Testis (tissue), 3 donors: ENCODE data around the gene MAN2B1. TPM values are rescaled to one million over a fixed set of nuclear protein-coding genes. Genes with fewer than 3 reads are reported as not detected.

ENCODE experiments used
- DNase-seq: peaks from one replicate; pipeline ENCODE4 v3.0.0-alpha.2; 2019
- H3K27ac ChIP-seq, 2 donors: fragments of 200-600 bp; sonication (generic); one replicate each; pipeline ENCODE4 v1.5.1; 2019
- H3K27me3 ChIP-seq: fragments of 200-600 bp; sonication (generic); one replicate; pipeline ENCODE4 v1.5.1; 2019
- H3K36me3 ChIP-seq: fragments of 200-600 bp; sonication (generic); one replicate; pipeline ENCODE4 v1.5.1; 2017; ENCODE audit warnings: low read depth; ENCODE audit errors: missing control alignments
- H3K4me1 ChIP-seq: fragments of 200-600 bp; sonication (generic); one replicate; pipeline ENCODE4 v1.5.1; 2019
- H3K4me3 ChIP-seq, 2 donors: fragments of 200-600 bp; sonication (generic); one replicate each; pipeline ENCODE4 v1.5.1; 2017 to 2019
- H3K9me3 ChIP-seq: fragments of 200-600 bp; sonication (generic); one replicate; pipeline ENCODE4 v1.5.1; 2017
- POLR2A ChIP-seq: fragments of 450-650 bp; IDR thresholded peaks from one replicate; pipeline ENCODE4 v1.6.1; 2017; ENCODE audit warnings: antibody characterized with exemption, mild to moderate bottlenecking, moderate library complexity
- WGBS, 2 donors: methylation state at CpG; one replicate each; pipeline ENCODE4 v1.1.5; 2018; 5-methylcytosine and 5-hydroxymethylcytosine counted together
- intact Hi-C: fragments of 100-400 bp; cut with DNase I; formaldehyde crosslinking; loops from one replicate; pipeline ENCODE4 v1.15.1; 2023; ENCODE audit warnings: low total_unique reads
- polyA plus RNA-seq: library from polyadenylated mRNA; stranded (reverse); fragments of 350-450 nt; fragmentation: Illumina TruSeq; extraction: RNeasy Lipid Tissue Mini Kit (QIAGEN cat#74804); gene quantifications from one replicate; pipeline ENCODE4 v1.2.3, GENCODE V29; 2014; ENCODE audit warnings: low read depth, low replicate concordance; ENCODE audit not compliant: insufficient read depth
- total RNA-seq, 2 donors: library from RNA; depleted of rRNA; stranded (reverse); fragments of >200 nt; gene quantifications; one replicate each; pipeline ENCODE4 v1.2.3, GENCODE V29; 2016
- TF ChIP-seq, protein P1 (sequence below), 3 experiments: fragments of 450-650 bp in 2 of 3; fragments of 200-600 bp in 1 of 3; sonication (generic) in 1 of 3; IDR thresholded peaks; one replicate each; pipeline ENCODE4 v1.5.1; 2016 to 2019; ENCODE audit warnings: antibody characterized with exemption in 3 of 3, mild to moderate bottlenecking in 2 of 3, moderate library complexity in 1 of 3

Gene MAN2B1
- total and polyA plus RNA-seq, 3 donors from 2014 or later, result 29.7 to 45.7 (median 30.6) TPM

DNA sequence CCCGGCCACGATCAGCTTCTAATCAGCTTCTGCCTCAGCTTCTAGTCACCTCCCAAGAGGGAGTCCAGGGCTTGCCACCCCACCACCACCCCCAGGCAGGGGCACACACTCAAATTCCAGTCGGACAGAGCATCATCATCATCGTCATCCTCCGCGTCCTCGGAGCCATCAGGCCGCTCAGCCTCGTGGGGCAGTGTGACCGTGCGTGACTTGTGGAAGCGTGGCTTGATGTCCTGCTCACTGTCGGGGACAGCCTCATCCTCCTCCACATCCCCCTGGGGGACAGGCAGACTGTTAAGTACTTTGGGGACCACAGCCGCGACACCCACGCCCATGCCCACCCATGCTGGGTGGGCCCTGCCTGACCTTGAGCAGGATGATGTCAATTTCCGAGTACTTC is 44.6 kb upstream of the MAN2B1 start:
- Histone ChIP-seq H3K4me3 (no peak overlapping the region), H3K9me3 (no peaks in the 10 kb centered on the region), H3K4me1 (no peaks in the 10 kb centered on the region), H3K27ac (no peak overlapping the region), H3K36me3 (peaks cover 3% of the 10 kb centered on the region), H3K27me3 (no peaks in the 10 kb centered on the region)
- TF ChIP-seq, protein P1, sequence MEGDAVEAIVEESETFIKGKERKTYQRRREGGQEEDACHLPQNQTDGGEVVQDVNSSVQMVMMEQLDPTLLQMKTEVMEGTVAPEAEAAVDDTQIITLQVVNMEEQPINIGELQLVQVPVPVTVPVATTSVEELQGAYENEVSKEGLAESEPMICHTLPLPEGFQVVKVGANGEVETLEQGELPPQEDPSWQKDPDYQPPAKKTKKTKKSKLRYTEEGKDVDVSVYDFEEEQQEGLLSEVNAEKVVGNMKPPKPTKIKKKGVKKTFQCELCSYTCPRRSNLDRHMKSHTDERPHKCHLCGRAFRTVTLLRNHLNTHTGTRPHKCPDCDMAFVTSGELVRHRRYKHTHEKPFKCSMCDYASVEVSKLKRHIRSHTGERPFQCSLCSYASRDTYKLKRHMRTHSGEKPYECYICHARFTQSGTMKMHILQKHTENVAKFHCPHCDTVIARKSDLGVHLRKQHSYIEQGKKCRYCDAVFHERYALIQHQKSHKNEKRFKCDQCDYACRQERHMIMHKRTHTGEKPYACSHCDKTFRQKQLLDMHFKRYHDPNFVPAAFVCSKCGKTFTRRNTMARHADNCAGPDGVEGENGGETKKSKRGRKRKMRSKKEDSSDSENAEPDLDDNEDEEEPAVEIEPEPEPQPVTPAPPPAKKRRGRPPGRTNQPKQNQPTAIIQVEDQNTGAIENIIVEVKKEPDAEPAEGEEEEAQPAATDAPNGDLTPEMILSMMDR (IDR thresholded peaks at IDR 0.05), result no peak
- TF ChIP-seq POLR2A, result no peak
- intact Hi-C loops, result no loop called here
- 72 to 81% methylated on average over 7 to 17 of the region's 17 CpGs for WGBS, 2 donors
- DNase-seq, result no peak

DNA sequence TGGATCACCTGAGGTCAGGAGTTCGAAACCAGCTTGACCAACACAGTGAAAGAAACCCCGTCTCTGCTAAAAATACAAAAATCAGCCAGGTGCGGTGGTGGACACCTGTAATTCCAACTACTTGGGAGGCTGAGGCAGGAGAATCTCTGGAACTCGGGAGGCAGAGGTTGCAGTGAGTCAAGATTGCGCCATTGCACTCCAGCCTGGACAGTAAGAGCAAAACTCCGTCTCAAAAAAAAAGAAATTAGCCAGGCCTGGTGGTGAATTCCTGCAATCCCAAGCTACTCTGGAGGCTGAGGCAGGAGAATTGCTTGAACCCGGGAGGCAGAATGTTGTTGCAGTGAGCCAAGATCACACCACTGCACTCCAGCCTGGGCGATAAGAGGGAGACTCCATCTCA is 42.1 kb upstream of the MAN2B1 start:
- H3K4me3 ChIP-seq, result no peak overlapping the region
- TF ChIP-seq, protein P1 (IDR thresholded peaks at IDR 0.05), result no peak
- TF ChIP-seq POLR2A, result no peak
- 94% methylated on average over 8 of the region's 8 CpGs for WGBS, 2 donors
- no peaks in the 10 kb centered on the region for H3K27me3 ChIP-seq
- no peaks in the 10 kb centered on the region for H3K4me1 ChIP-seq
- no peak for DNase-seq
- intact Hi-C loops, result no loop called here
- H3K27ac ChIP-seq, result no peak overlapping the region
- no peaks in the 10 kb centered on the region for H3K36me3 ChIP-seq
- no peaks in the 10 kb centered on the region for H3K9me3 ChIP-seq

DNA sequence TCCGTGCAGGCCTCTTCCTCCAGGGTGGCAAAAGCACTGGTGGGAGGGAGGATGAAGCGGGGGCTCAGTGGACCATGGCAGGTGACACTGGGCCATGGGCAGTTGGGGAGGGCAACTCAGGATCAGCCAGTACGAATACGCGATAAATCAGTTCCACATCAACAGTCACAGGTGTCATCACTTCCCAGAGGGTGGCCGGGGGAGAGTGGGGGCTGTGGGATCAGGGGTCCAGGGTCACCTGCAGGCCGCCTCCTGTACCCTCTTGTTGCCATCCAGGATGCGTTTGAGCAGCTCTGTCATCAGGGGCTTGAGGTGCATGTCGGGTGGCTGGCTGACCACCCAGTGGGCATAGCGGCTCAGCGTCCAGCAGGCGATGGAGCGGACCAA is 39.8 kb upstream of the MAN2B1 start:
- Histone ChIP-seq H3K27ac (no peak overlapping the region), H3K9me3 (no peaks in the 10 kb centered on the region), H3K27me3 (no peaks in the 10 kb centered on the region), H3K4me3 (no peak overlapping the region), H3K4me1 (no peaks in the 10 kb centered on the region), H3K36me3 (no peaks in the 10 kb centered on the region)
- TF ChIP-seq, protein P1 (IDR thresholded peaks at IDR 0.05), result no peak
- TF ChIP-seq POLR2A, result no peak
- intact Hi-C loops, result no loop called here
- WGBS, 2 donors, result 84 to 85% methylated on average over 7 to 13 of the region's 13 CpGs
- DNase-seq, result no peak

DNA sequence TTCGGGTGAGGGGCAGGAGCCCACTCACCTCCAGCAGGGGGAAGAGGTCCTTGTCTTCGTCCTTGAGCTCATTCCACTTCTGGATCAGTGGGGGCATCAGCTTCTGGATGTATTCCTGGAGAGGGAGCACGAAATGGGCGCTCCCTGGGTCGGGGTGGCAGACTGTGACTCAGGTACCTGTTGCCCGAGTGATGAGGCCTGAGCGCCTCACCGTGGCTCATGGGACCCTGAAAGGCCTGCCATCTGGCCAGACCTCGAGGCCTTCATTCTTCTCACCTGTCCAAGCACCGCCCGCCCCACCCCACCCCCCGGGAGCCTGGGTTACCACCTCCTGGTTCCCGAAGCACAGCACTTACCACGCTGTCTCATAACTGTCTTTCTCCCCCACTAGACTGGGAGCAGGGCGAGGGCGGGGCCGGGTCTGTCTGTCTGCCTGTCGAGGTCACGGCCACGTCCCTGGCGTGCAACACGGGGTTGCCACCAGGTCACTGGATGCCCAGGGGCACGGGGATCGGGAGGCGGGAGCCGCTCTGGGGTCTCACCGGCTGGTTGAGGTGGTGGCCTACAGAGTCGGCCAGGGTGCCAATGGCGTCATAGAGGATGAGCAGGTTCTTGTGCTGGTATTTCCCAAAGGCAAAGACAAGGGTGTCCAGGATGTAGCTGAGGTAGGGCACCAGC is 39.3 kb upstream of the MAN2B1 start:
- DNase-seq, result no peak
- 91% methylated on average over 11 to 29 of the region's 29 CpGs for WGBS, 2 donors
- no peaks in the 10 kb centered on the region for H3K4me1 ChIP-seq
- no peaks in the 10 kb centered on the region for H3K27me3 ChIP-seq
- H3K36me3 ChIP-seq, result no peaks in the 10 kb centered on the region
- no peak overlapping the region for H3K4me3 ChIP-seq
- no peak overlapping the region for H3K27ac ChIP-seq
- no peak for TF ChIP-seq POLR2A
- TF ChIP-seq, protein P1 (IDR thresholded peaks at IDR 0.05), result no peak
- H3K9me3 ChIP-seq, result no peaks in the 10 kb centered on the region
- intact Hi-C loops, result no loop called here

DNA sequence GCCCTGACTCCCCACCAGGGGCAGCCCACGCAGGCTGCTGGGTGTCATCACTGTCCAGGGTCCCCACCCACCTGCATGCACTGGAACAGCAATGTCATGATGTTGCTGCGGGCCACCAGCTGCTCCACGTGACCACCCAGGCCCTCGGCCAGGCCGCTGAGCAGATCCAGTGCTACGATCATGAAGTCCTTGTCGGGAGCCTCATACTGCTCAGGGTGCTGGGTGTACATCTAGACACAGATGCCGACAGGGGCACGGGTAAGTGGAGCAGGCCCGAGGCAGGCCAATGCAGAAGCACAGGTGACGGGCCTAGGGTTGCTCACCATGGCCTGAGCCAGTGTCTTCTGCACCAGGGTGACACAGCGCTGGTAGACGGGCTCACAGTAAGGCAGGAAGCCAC is 38.6 kb upstream of the MAN2B1 start:
- 89 to 94% methylated on average over 11 to 13 of the region's 13 CpGs for WGBS, 2 donors
- Histone ChIP-seq H3K27me3 (no peaks in the 10 kb centered on the region), H3K9me3 (no peaks in the 10 kb centered on the region), H3K4me1 (no peaks in the 10 kb centered on the region), H3K36me3 (no peaks in the 10 kb centered on the region), H3K27ac (no peak overlapping the region), H3K4me3 (no peak overlapping the region)
- DNase-seq, result no peak
- TF ChIP-seq, protein P1 (IDR thresholded peaks at IDR 0.05), result no peak
- TF ChIP-seq POLR2A, result no peak
- intact Hi-C loops, result no loop called here
